DOHH2 (cell line): Measurements from ENCODE around the gene RNF224.

ENCODE experiments used
- H3F3A ChIP-seq: fragments of 200-600 bp; sonication (generic), shearing (Covaris generic); 2 replicates; pipeline ENCODE4 v1.6.0; 2016; ENCODE audit warnings: antibody characterized with exemption, mild to moderate bottlenecking; ENCODE audit not compliant: control insufficient read depth, insufficient read depth
- H3K27ac ChIP-seq: fragments of 200-600 bp; sonication (generic); 2 replicates; pipeline ENCODE4 v1.5.1; 2014; ENCODE audit warnings: low read depth, mild to moderate bottlenecking, low read length, moderate library complexity
- H3K27me3 ChIP-seq: fragments of 200-600 bp; sonication (generic); 2 replicates; pipeline ENCODE4 v1.6.1; 2014; ENCODE audit warnings: mild to moderate bottlenecking, low read length, mixed read lengths; ENCODE audit not compliant: control insufficient read depth
- H3K36me3 ChIP-seq: fragments of 200-600 bp; sonication (generic); 2 replicates; pipeline ENCODE4 v1.6.1; 2014; ENCODE audit warnings: mild to moderate bottlenecking, low read length, moderate library complexity, mixed read lengths; ENCODE audit not compliant: control insufficient read depth
- H3K4me1 ChIP-seq: fragments of 200-600 bp; sonication (generic); 2 replicates; pipeline ENCODE4 v1.6.1; 2014; ENCODE audit warnings: mild to moderate bottlenecking, low read length, mixed read lengths; ENCODE audit not compliant: control insufficient read depth
- H3K4me2 ChIP-seq: fragments of 200-600 bp; sonication (generic); 2 replicates; pipeline ENCODE4 v1.6.0; 2014; ENCODE audit warnings: mild to moderate bottlenecking, low read length, moderate library complexity
- H3K4me3 ChIP-seq: fragments of 200-600 bp; sonication (generic); 2 replicates; pipeline ENCODE4 v1.5.1; 2014; ENCODE audit warnings: mild to moderate bottlenecking, low read length, mixed read lengths
- H3K79me2 ChIP-seq: fragments of 200-600 bp; sonication (generic); 2 replicates; pipeline ENCODE4 v1.6.1; 2014; ENCODE audit warnings: mild to moderate bottlenecking, low read length, mixed read lengths; ENCODE audit not compliant: control insufficient read depth
- H3K9me2 ChIP-seq: fragments of 200-600 bp; sonication (generic); replicated peaks from 2 replicates; pipeline ENCODE4 v1.6.1; 2014; ENCODE audit warnings: mild to moderate bottlenecking, low read length, mixed read lengths; ENCODE audit not compliant: control insufficient read depth
- H3K9me3 ChIP-seq: fragments of 200-600 bp; sonication (generic); 2 replicates; pipeline ENCODE4 v1.6.1; 2014; ENCODE audit warnings: antibody characterized with exemption, low read length, mixed read lengths; ENCODE audit not compliant: control insufficient read depth, insufficient read depth
- H4K20me1 ChIP-seq: fragments of 200-600 bp; sonication (generic); 2 replicates; pipeline ENCODE4 v1.6.0; 2014; ENCODE audit warnings: low read depth, mild to moderate bottlenecking, antibody characterized with exemption, low read length, moderate library complexity; ENCODE audit not compliant: control insufficient read depth, insufficient read depth
- EZH2phosphoT487 ChIP-seq: fragments of 200-600 bp; sonication (generic); IDR thresholded peaks from 2 replicates; pipeline ENCODE4 v1.6.1; 2017; ENCODE audit warnings: borderline replicate concordance, mild to moderate bottlenecking, antibody characterized with exemption, low read length, moderate library complexity, mixed read lengths
- TF ChIP-seq, protein P1 (sequence below): fragments of 200-600 bp; sonication (generic); IDR thresholded peaks from one replicate; pipeline ENCODE4 v1.5.1; 2014; ENCODE audit warnings: antibody characterized with exemption, mild to moderate bottlenecking, low read depth, low read length; ENCODE audit not compliant: poor library complexity, severe bottlenecking

The RNF224 gene

DNA sequence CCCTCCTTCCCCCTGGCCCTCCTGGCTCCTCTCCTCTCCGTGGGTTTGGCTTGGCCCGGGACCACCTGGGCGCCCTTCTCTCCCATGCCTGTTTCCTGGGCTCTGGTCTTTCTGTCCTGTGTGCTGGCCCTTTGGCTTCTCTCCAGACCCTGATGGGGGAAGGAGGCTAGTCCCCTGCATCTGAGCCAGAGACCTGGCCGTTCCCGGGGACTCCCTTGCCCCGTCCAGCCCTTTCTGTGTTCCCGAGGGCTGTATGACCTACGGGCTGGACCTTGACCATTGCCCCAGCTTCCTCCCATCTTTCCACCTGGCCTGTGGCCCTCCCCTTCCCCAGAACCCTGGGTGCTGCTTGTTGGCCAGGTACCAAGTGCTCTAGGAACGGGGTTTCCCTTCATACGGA, 36.2 kb downstream of the RNF224 start:
- Histone ChIP-seq H3K4me1 (peaks cover 28% of the 10 kb centered on the region), H3K9me3 (no peaks in the 10 kb centered on the region), H3F3A (peaks cover 12% of the 10 kb centered on the region), H3K27me3 (no peaks in the 10 kb centered on the region), H3K4me3 (no peak overlapping the region), H3K27ac (no peak overlapping the region), H4K20me1 (no peaks in the 10 kb centered on the region), H3K4me2 (no peak overlapping the region), H3K9me2 (no peaks in the 10 kb centered on the region), H3K79me2 (peaks cover 31% of the 10 kb centered on the region), H3K36me3 (peaks cover 55% of the 10 kb centered on the region)
- no peak for TF ChIP-seq EZH2phosphoT487
- TF ChIP-seq, protein P1, sequence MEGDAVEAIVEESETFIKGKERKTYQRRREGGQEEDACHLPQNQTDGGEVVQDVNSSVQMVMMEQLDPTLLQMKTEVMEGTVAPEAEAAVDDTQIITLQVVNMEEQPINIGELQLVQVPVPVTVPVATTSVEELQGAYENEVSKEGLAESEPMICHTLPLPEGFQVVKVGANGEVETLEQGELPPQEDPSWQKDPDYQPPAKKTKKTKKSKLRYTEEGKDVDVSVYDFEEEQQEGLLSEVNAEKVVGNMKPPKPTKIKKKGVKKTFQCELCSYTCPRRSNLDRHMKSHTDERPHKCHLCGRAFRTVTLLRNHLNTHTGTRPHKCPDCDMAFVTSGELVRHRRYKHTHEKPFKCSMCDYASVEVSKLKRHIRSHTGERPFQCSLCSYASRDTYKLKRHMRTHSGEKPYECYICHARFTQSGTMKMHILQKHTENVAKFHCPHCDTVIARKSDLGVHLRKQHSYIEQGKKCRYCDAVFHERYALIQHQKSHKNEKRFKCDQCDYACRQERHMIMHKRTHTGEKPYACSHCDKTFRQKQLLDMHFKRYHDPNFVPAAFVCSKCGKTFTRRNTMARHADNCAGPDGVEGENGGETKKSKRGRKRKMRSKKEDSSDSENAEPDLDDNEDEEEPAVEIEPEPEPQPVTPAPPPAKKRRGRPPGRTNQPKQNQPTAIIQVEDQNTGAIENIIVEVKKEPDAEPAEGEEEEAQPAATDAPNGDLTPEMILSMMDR = no peak

DNA sequence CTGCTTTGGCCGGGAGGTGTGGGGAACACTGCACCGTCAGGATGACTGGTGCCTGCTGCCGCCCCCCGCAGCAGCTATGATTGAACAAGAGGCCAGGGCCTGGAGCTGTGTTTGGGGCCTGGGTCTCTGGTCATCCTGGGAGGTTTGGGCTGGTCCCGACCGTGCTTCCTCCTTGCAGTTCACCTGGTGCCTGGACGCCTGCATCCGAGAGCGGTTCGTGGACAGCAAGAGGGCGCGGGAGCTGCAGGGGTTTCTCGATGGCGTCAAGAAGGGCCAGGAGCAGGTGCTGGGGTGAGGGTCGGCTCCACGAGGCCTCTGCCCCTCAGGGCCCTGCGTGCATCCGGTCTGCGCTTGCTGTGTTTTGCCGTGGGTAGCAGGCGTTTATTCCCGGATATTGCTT, 36.8 kb downstream of the RNF224 start:
- Histone ChIP-seq H3K79me2 (peaks cover 32% of the 10 kb centered on the region), H3F3A (peaks cover 18% of the 10 kb centered on the region), H3K27ac (no peak overlapping the region), H3K36me3 (peaks cover 55% of the 10 kb centered on the region), H3K9me2 (no peaks in the 10 kb centered on the region), H3K4me1 (peaks cover 33% of the 10 kb centered on the region), H4K20me1 (no peaks in the 10 kb centered on the region), H3K27me3 (no peaks in the 10 kb centered on the region), H3K4me3 (no peak overlapping the region), H3K9me3 (no peaks in the 10 kb centered on the region), H3K4me2 (no peak overlapping the region)
- no peak for TF ChIP-seq EZH2phosphoT487
- TF ChIP-seq, protein P1 = no peak

DNA sequence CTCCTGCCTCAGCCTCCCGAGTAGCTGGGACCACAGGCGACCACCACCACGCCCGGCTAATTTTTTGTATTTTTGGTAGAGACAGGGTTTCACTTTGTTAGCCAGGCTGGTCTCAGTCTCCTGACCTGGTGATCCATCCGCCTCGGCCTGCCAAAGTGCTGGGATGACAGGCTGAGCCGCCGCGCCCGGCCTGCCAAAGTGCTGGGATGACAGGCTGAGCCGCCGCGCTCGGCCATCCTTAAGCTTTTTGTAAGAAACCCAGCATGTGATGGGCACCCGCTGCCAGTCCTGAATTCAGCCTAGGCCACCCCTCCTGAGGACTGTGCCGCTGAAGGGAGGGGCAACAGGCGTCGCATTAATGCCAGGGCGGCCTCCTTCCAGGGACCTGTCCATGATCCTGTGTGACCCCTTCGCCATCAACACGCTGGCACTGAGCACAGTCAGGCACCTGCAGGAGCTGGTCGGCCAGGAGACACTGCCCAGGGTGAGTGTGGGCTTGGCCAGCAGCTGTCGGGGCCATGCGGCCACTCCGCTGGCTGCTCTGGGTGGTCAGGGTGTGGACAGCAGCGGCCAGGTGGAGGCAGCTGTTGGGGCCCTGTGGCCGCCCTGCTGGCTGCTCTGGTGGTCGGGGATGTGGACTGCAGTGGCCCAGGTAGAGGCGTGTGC, 38.3 kb downstream of the RNF224 start:
- Histone ChIP-seq H3K9me3 (no peaks in the 10 kb centered on the region), H3K4me2 (no peak overlapping the region), H3K36me3 (peaks cover 63% of the 10 kb centered on the region), H4K20me1 (no peaks in the 10 kb centered on the region), H3K27me3 (no peaks in the 10 kb centered on the region), H3K4me3 (no peak overlapping the region), H3K9me2 (no peaks in the 10 kb centered on the region), H3K4me1 (peaks cover 49% of the 10 kb centered on the region), H3K79me2 (peaks cover 39% of the 10 kb centered on the region), H3F3A (peaks cover 25% of the 10 kb centered on the region), H3K27ac (no peak overlapping the region)
- TF ChIP-seq EZH2phosphoT487 = no peak
- TF ChIP-seq, protein P1 = no peak
